Right lobe of liver (tissue), 4 donors: ENCODE results near the gene FAM20C.

Experiments used
- POLR2A ChIP-seq: fragments of 450-650 bp; IDR thresholded peaks from one replicate; pipeline ENCODE4 v1.6.1; 2017; ENCODE audit warnings: antibody characterized with exemption, mild to moderate bottlenecking
- TF ChIP-seq, protein P1 (sequence below), 4 donors: fragments of 200-600 bp in 3 of 4; fragments of 450-650 bp in 1 of 4; IDR thresholded peaks; one replicate each; pipeline versions ENCODE4 v1.5.1 to v1.8.0; 2016 to 2022; ENCODE audit warnings: antibody characterized with exemption in 4 of 4, mild to moderate bottlenecking in 2 of 4
- donor health status: DM: no; HTN: no; CAD: no.
- donor health status: DM: no; HTN: no; CAD: no.
- donor health status: DM: no; HTN: yes; CAD: no.

DNA sequence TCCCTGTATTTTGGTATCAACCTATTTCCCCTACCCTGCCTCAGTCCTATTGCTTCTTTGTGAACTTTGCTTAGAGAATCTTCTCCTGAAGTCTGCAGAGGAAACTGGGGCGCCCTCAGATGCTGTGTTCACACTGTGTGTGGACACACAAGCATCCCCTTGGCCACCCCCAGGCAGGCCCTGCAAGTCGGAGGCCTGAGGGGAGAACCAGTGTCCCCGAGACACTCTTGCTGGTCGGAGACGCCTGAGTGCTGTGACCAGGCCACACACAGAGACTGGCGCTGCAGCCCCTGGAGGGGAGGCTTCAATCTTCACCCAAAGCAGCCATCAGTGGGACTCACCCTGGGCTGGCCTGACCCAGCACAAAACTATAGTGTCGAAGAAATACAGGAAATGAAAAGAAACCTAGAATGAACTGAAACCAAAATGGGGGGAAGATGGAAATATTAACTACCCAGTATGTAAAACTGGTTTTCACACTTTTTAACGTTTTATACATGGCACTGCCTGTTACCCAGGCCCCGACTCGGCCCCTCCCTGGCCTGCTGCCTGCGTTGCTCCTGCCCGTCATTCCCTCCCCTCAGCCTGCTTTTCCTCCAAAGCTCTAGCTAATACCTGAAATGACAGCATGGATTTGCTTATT, 48.4 kb upstream of the FAM20C start:
- no peak for TF ChIP-seq POLR2A
- TF ChIP-seq, protein P1, sequence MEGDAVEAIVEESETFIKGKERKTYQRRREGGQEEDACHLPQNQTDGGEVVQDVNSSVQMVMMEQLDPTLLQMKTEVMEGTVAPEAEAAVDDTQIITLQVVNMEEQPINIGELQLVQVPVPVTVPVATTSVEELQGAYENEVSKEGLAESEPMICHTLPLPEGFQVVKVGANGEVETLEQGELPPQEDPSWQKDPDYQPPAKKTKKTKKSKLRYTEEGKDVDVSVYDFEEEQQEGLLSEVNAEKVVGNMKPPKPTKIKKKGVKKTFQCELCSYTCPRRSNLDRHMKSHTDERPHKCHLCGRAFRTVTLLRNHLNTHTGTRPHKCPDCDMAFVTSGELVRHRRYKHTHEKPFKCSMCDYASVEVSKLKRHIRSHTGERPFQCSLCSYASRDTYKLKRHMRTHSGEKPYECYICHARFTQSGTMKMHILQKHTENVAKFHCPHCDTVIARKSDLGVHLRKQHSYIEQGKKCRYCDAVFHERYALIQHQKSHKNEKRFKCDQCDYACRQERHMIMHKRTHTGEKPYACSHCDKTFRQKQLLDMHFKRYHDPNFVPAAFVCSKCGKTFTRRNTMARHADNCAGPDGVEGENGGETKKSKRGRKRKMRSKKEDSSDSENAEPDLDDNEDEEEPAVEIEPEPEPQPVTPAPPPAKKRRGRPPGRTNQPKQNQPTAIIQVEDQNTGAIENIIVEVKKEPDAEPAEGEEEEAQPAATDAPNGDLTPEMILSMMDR (IDR thresholded peaks at IDR 0.05) = no peak
